Measurements from ENCODE around the gene PANK3.
"Not testable (repeated sequence)": the region's sequence is repeated elsewhere in the genome, so short reads cannot be mapped to it uniquely, and the experiment has no call there.

PANK3 gene

GRCh38 chr5:168583742-168584482 lies 4.7 kb upstream of the PANK3 start:
- TF ChIP-seq, protein P1, sequence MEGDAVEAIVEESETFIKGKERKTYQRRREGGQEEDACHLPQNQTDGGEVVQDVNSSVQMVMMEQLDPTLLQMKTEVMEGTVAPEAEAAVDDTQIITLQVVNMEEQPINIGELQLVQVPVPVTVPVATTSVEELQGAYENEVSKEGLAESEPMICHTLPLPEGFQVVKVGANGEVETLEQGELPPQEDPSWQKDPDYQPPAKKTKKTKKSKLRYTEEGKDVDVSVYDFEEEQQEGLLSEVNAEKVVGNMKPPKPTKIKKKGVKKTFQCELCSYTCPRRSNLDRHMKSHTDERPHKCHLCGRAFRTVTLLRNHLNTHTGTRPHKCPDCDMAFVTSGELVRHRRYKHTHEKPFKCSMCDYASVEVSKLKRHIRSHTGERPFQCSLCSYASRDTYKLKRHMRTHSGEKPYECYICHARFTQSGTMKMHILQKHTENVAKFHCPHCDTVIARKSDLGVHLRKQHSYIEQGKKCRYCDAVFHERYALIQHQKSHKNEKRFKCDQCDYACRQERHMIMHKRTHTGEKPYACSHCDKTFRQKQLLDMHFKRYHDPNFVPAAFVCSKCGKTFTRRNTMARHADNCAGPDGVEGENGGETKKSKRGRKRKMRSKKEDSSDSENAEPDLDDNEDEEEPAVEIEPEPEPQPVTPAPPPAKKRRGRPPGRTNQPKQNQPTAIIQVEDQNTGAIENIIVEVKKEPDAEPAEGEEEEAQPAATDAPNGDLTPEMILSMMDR (IDR thresholded peaks at IDR 0.05) = no peak
- Histone ChIP-seq H3K27ac (no peak overlapping the region), H3K4me3 (no peak overlapping the region)
- no peak for DNase-seq (ENCODE audit: low spot score)

DNA sequence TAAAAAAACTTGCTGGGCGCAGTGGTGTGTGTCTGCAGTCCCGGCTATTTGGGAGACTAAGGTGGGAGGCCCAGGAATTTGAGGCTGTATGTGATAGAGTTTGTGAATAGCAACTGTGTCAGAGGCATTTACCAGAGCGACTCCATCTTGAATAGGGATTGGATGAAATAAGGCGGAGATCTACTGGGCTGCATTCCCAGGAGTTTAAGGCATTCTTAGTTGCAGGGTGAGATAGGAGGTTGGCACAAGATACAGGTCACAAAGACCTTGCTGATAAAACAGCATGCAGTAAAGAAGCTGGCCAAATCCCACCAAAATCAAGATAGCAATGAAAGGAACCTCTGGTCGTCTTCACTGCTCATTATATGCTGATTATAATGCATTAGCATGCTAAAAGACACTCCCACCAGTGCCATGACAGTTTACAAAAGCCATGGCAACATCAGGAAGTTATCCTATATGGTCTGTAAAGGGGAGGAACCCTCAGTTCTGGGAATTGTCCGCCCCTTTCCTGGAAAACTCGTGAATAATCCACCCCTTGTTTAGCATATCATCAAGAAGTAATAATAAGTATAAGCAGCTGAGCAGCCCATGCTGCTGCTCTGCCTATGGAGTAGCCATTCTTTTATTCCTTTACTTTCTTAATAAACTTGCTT lies 1.8 kb upstream of the PANK3 start:
- H3K27ac ChIP-seq; H3K4me3 ChIP-seq; DNase-seq (ENCODE audit: low spot score): not testable (repeated sequence)

GRCh38 chr5:168580227-168580508 lies 1.0 kb upstream of the PANK3 start:
- TF ChIP-seq, protein P1 (IDR thresholded peaks at IDR 0.05) = no peak

GRCh38 chr5:168579488-168580226 lies 489 bp upstream of the PANK3 start:
- H3K4me3 ChIP-seq = peak overlapping the region; percentile 83
- H3K27ac ChIP-seq = peak overlapping the region; percentile 92 to 95
- TF ChIP-seq, protein P1 (IDR thresholded peaks at IDR 0.05) = no peak
- peak; percentile 100 for DNase-seq (ENCODE audit: low spot score)

More at GRCh38 chr5:168580227-168580508, 1.0 kb upstream of the PANK3 start:
- no peak for DNase-seq (ENCODE audit: low spot score)
- peak overlapping the region; percentile 92 to 95 for H3K27ac ChIP-seq
- peak overlapping the region; percentile 83 for H3K4me3 ChIP-seq

GRCh38 chr5:168578006-168578405 lies 1.2 kb downstream of the PANK3 start:
- TF ChIP-seq, protein P1 (IDR thresholded peaks at IDR 0.05) = no peak
- Histone ChIP-seq H3K27ac (no peak overlapping the region), H3K4me3 (peak overlapping the region; percentile 83)
- no peak for DNase-seq (ENCODE audit: low spot score)

- Histone ChIP-seq H3K27ac (no peak overlapping the region), H3K4me3 (no peak overlapping the region)
- TF ChIP-seq, protein P1 (IDR thresholded peaks at IDR 0.05) = no peak
- DNase-seq (ENCODE audit: low spot score) = no peak
Observed at GRCh38 chr5:168575391-168576372, 3.5 kb downstream of the PANK3 start.

DNA sequence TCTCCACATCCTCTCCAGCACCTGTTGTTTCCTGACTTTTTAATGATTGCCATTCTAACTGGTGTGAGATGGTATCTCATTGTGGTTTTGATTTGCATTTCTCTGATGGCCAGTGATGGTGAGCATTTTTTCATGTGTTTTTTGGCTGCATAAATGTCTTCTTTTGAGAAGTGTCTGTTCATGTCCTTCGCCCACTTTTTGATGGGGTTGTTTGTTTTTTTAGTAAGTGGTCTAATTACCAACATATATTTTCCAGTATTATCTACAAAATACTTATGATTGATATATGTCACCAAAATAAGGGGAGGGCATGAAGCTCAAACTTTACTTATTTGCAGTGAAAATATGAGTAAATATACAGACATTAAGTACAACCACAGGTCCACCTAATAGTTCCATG lies 5.0 kb downstream of the PANK3 start:
- not testable (repeated sequence) for H3K27ac ChIP-seq

GRCh38 chr5:168573663-168574062 lies 5.5 kb downstream of the PANK3 start:
- not testable (repeated sequence) for H3K4me3 ChIP-seq; H3K27ac ChIP-seq; DNase-seq (ENCODE audit: low spot score)

More for the DNA sequence above, 5.0 kb downstream of the PANK3 start:
- H3K4me3 ChIP-seq; DNase-seq (ENCODE audit: low spot score): not testable (repeated sequence)

All from coronary artery (tissue), 2 donors.